NCI-H1436 treated with DMSO at 0.1 percent for 48 hours (cell line): Measurements from ENCODE around the gene SLC6A17.
A peak's percentile ranks its signal among the peaks of the same experiment; 100 is the strongest.

Source experiments
- DNase-seq: peaks from one replicate; lab custom pipeline; 2025; lab: John Stamatoyannopoulos, UW

SLC6A17 gene

DNA sequence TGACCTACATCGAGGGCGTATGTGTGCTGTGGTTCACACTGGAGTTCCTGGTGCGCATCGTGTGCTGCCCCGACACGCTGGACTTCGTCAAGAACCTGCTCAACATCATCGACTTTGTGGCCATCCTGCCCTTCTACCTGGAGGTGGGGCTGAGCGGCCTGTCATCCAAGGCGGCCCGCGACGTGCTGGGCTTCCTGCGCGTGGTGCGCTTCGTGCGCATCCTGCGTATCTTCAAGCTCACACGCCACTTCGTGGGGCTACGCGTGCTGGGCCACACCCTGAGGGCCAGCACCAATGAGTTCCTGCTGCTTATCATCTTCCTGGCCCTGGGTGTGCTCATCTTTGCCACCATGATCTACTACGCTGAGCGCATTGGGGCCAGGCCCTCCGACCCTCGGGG lies 72.8 kb downstream of the SLC6A17 start:
- no peak for DNase-seq

DNA sequence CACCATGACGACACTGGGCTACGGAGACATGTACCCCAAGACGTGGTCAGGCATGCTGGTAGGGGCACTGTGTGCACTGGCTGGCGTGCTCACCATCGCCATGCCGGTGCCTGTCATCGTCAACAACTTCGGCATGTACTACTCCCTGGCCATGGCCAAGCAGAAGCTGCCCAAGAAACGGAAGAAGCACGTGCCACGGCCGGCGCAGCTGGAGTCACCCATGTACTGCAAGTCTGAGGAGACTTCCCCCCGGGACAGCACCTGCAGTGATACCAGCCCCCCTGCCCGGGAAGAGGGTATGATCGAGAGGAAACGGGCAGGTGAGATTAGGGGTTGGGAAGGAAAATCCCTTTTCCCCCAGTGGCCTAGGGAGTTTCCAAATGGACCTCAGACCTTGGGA lies 73.3 kb downstream of the SLC6A17 start:
- DNase-seq, result no peak

DNA sequence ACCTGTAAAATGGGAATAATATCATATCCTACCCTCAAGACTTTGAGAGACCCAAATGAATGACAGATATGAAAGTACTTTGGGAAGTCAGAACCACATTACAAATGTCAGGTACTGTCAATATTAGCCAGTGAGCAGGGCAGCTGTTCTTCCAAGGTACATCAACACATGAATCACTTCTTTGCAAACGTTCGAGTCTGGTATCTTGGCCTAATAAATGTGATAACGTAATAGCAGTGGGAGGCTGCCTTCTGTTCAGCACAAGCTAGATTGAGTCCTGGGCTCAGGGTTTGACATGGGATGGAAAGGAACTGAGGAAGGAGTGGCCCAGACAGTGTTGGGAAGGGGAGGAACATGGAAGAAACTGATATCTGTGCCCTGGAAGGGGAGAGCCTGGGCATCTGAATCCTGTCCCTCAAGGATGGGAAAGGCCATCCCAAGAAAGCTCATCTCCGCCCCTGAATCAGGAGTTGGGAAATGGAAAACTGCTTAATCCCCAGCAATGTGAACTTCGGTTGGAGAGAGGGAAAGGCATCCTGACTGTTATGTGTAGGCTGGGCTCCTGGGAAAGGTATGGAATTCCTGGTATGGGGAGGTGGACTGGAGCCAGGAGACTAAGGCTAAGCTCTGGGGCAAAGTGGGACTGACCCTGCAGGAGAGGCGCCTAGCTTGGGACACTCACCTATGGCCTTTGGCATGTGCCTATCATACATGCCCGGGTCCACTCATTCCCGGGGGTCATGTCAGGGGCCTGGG lies 74.1 kb downstream of the SLC6A17 start:
- no peak for DNase-seq

DNA sequence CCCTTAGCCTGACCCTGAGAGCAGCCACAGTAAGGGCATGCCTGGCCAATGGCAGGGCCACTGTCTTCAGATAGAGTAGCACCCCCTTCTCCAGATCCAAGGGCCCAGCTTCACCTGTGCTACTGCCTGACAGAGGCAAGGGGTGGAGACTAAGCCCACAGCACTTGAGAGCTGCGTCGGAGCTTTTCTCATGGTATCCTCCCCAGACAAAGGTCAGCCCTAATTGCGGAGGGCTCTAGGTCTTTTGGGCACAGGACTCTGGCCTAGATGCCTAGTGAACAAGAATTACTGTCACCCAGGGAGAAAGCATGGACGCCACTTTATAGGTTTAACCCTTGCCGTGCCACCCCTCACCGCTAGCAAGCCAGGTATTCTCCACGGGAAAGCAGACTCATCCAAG lies 74.9 kb downstream of the SLC6A17 start:
- DNase-seq, result no peak

DNA sequence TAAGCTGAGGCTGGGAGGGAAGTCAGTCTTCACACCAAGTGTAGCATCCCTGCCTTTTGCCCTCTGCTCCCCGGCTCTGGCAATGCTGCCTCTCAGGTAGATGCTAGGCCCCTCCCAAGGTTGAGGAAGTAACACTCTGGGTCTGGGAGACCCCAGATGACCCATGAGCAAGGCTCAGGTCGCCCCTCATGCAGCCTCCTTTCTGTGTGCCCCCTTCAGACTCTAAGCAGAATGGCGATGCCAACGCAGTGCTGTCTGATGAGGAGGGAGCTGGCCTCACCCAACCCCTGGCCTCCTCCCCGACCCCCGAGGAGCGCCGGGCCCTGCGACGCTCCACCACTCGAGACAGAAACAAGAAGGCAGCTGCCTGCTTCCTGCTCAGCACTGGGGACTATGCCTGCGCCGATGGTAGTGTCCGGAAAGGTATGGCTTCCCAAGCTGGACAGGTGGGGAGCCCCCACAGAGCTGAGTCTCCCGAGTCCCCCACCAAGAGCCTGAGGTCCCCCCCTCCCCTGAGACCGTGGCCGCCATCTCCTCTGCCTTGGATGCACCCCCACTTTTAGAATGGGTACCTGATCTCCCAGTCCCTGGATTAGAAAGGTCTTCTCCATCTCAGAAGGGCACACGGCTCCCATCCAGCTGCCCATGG lies 75.6 kb downstream of the SLC6A17 start:
- DNase-seq, result no peak

DNA sequence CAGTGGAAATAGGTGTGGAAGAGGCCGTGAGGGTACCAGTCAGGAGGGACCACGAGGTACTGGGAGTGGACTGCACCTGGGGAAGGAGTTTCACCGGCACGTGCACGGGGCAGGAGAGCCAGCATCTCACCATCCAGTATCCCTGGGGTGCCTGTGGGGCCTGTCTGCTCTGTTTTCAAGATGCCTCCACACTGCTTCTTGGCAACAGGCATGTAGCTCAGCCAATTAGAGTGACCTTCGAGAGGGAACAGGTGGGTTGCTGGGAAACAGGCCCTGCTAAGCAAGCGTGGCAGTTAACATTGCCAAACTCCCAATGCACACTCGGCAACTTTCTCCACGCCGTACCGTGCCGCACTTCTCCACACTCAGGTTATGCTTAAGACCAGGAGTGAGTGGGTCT lies 77.5 kb downstream of the SLC6A17 start:
- DNase-seq, result no peak

DNA sequence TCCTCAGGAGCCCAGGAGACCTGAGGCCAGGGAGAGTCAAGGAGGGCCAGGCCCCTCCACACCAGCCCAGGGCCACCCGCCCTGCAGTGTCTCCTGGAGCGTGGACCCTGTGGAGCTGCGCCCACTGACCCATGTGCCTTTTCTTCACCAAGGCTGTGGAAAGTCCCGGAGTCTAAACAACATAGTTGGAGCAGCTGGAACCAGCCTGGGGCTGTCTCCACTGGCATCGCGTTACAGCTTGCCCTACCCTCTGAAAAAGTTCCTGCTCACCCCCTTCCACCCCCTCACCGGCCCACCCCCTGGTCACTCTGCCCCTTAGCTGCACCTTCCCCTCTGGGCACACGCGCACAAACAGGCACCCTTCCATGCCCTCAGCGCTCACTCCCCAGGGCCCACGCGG lies 78.1 kb downstream of the SLC6A17 start:
- no peak for DNase-seq

DNA sequence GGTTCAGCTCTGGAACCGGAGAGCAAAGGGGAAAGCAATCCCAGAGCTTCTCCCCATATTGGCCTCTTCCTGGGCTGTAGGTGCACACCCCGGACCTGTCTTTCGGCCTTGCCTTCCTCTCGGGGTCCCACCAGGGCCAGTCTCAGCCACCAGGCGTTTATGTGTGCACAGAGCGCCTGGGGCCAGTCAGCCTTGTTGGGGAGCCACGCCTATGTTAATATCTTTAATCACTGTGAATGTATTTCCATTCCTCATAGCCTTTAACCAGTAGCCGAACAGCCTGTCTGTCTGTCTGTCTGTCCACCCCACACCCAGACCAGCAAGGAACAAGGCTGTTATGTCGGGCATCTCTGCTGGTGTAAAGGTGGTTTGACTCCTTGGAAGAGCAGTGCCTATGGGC lies 78.6 kb downstream of the SLC6A17 start:
- DNase-seq, result no peak

DNA sequence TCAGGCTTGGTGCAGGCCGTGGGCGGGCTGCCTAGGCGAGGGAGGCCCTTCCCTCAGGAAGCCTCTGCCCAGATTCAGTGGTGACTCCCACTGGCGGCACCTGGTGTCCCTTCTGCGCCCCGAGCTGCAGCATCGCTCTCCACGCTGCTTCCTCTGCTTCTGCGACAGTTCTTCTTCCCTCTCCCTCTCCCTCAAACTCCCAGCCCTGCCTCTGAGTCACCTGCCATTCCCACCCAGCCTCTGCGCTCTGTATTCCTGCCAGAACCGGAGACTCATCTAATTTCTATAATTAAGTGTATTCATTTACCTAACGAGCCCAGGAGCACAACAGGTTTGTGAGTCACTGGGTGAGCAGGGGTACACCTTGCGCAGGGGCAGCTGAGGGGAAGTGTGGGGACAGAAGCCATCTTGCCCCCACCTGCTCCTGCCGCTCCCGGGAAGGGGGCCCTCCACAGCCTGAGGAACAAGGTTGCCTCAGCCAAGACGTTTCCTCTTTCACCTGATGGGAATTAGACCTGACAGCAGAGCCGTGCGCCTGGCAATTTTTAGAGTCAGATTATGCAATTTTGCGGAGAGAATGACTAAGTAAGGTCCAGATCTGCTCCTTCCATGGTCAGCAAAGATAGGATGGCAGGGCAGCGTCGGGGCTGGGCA lies 79.2 kb downstream of the SLC6A17 start:
- DNase-seq, result no peak

DNA sequence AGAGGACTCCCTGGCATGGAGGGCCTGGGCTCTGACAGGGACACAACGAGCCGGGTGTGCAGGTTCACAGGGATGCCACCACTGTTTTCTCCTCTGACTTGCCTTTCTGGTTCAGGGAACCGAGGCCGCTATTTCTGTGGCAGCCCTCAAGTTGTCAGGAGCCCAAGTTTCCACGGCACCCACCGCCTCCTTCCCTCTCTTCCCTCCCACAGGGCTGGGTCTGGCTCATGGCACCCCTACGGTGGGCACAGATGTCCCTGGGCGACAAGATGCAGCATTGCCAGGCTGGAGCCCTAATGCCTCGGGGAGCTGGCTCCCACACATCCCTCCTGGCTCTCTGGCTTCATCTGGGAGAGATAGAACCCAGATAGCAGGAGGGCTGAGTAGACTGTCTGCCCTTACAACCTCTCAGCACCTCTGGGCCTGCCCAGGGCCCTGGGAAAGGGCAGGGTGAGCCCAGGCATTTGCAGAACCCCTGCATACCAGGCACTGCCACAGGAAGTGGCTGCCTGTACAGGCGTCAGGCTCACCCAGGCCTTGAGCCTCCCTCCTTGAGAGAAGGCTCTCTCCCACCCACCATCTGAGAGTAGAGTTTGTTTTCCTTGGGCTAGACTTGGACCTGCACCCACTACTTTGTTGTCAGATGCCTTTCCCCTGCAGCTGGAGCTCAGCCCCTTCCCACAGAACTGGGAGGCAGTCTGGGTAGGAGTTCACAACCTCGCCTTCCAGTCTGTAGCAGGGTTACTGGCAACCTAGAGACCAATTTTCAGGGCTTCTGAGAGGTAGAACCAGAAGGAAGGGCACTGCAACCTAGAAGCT lies 80.3 kb downstream of the SLC6A17 start:
- DNase-seq, result no peak

DNA sequence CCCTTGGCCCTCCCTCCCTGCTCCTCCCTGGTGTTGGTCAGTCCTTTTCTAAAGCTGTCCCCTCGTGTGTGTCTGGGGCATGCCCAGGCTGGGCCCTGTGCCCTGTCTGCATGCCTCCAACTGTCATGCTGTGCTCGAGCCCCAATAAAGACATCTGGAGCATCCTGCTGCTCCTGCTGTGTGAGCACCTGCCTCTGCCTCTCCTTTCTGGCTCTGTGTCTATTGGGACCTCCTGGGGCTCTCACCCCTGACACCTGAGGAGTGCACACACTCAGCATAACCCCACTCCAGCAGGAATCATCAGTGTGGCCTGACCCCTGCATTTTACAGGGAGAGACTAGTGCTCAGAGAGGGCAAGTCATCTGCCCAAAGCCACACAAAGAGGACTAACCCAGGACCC lies 83.6 kb downstream of the SLC6A17 start:
- no peak for DNase-seq

DNA sequence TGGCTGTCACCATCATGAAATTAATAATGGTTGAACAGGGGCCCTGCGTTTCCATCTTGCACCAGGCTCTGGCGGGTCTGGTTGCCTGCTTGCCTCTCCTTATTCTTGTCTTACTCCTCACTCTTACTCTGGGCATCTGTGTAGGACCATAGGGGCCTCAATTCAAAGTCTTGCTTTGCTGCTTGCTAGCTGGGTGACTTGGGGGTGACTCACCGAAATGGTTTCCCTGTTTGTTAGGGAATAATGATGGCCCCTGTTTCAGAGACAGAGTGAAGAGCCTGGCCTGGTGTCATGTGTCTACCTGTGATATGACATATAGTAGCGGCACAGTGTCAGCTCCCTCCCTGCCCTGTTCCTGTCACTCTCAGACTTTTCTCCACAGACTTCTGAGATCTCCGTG lies 84.4 kb downstream of the SLC6A17 start:
- no peak for DNase-seq

DNA sequence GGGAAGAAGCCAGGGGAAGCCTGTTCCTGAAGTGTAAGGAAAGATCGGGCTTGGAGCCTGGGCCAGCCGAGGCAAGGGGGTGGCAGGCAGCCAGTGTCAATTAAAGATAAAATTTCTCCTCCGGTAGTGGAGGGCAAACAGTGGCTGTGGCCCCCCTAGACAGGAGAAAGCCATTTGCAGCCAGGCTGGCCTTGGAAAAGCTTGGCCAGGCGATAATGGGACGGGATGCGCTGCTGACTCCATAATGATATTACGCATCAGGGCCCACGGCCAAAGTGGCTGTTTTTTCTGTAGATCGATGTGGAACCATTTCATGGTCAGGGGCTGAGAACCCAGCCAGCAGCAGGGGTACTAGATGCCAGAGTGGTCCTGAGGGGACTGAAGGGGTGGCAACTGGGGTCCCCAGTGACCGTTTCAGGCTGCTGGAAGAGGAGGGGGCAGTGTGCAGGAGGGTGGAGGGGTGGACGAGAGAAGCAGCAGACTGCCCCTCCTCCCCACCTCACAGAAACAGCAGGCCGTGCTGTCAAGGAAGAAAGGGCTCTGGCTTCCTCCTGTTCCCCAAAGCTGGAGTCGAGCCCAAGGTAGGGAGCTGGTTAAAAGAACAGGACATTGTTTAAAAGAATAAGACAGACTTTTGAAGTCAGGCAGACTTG lies 85.0 kb downstream of the SLC6A17 start:
- no peak for DNase-seq

DNA sequence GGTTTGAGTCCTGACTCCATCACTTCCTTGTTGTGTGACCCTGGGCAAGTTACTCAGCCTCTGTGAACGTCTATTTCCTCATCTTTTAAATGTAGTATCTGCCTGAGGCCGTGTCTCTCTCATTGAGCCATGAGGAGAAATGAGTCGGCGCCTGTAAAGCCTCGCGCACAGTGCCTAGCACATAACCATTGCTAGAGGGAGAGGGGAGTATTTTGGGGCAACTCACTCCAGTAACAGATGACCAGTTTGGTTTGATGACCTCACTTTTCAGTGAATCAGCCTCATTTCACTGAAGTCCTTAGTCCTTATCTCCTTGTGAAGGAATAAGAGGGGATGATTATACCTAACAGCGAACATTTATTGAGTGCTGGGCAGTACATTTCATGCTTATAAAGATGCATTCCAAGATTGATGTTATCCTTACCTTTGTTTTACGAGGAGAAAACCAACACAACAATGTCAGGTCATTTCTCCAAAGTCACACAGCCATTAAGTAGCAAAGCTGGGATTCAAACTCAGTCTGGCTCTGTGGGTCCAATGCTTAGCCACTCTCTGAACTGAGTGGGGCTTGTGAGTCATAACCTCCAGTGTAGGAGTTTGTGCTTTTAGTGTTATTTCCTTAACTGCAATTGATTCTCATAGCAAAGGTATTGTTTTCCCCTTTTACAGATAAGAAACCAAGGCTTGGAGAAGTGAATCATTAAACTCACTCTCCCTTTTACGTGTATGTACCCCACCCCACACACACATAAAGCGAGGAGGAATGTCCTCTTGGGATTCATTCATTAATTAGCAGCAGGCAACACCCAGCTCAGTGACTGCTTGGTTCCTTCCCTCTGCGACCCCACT lies 85.8 kb downstream of the SLC6A17 start:
- DNase-seq, result no peak

DNA sequence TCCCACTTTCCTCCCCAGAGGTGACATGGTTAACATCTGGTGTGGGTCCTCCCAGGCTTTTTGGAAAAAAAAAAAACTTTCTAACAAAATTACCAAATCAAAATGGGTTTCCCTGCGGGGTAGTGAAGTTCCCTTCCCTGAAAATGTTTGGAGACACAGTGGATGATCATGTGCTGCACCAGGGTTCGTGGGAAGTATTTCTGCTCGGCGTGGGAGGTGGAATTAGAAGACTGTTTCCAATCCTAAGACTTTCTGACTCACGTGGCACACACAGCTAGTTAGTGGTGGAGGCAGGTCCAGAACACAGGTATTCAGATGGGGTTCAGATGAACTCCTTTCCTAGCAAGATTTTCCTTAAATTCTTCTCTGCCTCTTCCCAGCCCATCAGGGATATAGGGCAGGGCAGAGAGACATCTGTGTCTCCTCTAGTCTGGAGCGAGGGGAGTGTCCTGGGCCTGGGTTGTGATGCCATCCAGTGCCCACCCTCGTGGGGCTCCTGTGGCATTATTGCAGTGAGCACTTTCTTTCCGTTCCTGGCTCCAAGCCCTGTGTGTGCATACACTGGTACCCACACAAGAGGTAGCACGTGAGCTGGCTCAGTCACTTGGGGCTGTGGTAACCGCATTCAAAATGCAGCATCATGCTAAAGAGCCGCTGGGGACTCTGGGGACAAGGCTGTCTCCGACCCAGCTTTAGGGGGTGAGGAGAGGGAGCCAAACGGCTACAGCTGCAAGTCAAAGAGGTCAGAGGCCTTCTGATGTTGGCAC lies 87.3 kb downstream of the SLC6A17 start:
- peak; percentile 44 for DNase-seq

DNA sequence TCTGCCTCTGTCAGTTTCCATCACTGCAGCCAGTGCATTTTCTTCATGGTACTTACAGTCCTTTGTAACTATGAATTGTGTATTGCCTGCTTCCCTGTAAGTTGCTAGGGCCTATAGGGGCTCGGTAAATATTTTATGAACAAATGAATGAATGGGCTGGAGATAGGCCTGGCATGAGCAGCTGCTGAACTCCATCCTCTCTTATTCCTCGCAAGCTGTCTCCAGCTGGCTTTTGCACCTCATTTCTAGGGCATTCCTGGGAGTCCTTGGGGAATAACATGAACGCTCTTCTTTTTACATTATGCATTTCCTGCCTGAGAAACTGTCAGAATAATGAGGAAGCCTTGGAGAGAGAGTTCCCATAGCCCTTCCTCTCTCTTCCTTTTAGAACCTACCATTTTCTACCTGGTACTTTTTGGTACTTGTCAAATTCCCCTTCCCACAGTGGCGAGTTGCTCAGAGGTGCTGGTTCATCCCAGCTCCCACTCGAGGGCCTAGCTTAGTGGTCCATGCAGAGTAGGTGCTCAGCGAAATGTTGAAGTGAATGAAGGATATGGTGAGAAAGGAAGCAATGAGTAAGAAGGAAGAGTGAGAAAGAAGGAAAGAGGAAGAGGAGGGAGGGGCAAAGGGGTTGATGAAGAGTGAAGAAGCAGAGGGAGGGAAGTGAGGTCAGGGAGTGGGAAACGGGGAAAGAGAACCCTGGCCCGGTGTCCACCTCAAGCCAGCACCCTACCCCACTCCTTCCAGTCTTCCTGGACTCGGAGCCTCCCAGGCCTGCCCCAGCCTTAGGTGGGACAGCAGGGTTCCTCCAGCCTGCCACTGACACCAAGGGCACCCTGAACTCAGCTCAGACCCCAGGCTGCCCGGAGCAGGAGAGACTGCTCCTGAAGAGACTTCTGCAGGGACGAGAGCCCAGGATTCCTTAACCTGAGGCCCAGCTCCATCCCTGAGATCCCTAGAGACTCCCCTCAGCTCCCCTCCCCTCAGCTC lies 89.4 kb downstream of the SLC6A17 start:
- no peak for DNase-seq

DNA sequence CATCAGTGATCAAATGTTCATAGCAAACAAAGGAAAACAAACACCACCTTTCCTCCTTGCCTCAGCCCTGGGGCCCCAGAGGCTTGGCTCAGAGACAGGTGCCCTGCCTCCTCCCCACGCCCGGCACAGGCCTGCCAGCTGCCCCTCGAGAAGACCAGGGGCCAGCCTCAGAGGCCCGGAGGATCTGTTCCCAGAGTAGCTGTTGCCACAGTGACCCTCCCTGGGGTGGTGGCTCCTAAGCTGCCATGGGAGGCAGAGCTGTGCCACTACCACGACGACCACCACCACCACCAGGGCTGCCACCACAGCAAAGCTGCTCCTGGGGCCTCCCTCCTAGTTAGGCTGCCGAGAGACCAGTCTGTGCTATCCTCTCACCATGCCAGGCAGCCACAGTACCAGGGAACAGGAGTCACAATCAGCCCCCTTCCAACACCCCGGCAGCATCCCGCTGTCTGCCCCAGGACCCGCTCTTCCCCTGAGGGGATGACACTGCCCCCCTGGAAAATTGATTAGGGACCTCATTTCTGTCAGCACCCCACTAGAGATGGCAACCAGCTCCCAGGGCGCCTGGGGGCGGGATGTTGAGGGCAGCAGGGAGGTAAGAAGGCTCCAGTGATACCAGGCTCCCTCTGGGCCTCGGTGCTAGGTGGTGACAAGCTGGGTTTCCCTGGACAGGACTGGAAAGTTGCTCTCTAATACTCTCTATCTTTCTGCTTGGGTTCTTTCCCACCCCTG lies 90.3 kb downstream of the SLC6A17 start:
- DNase-seq, result no peak

DNA sequence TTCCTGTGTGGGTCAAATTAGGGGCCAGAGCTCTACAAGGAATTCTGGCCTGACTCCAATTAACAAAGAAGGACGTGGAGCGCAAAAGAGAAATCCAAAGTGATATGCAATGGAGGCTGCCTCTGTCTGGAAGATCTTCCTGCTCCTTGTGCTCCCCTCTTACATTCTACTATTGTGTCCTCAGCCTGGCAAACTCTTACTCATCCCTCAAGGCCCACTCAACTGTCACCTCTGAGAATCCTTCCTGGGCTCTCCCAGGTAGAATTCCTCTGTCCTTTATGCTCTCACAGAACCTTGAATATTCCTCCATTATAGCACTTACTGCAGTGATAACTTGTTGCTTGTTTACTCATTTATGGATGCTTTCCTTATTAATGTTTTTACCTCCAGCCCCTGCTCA lies 91.2 kb downstream of the SLC6A17 start:
- no peak for DNase-seq
